Endothelial cell of umbilical vein (primary cell): Measurements from ENCODE around the gene HSPB3. TPM values are rescaled to one million over a fixed set of nuclear protein-coding genes. Genes with fewer than 3 reads are reported as not detected.

Source experiments
- BruUV-seq: library from RNA; stranded (reverse); fragments of 400-500 nt; replicated peaks from 2 replicates; lab custom pipeline; 2021; lab: Mats Ljungman, UMichigan
- CTCF ChIA-PET: fragments of 300-600, 350-600 bp; sonication (Branson Sonifier 250); formaldehyde crosslinking; loops from one replicate; lab custom pipeline; 2021; ENCODE audit warnings: antibody characterized with exemption, inconsistent platforms; lab: Charles Lee
- POLR2A ChIA-PET: fragments of 300-600, 350-600 bp; sonication (Branson Sonifier 250); formaldehyde crosslinking; loops from one replicate; lab custom pipeline; 2021; ENCODE audit warnings: antibody characterized with exemption, inconsistent platforms; lab: Charles Lee
- DNase-seq: peaks from one replicate; pipeline ENCODE4 v3.0.0-alpha.2; 2011; ENCODE audit warnings: low read depth, low spot score
- FAIRE-seq: peaks from 2 replicates; lab custom pipeline; 2011; peaks lifted over from hg19 to GRCh38; lab: Jason Lieb, UNC
- H2AFZ ChIP-seq: 2 replicates; pipeline ENCODE4 v1.6.0; 2012; ENCODE audit warnings: low read depth, low read length, control low read depth, inconsistent platforms
- H3K27ac ChIP-seq: 2 replicates; pipeline ENCODE4 v1.5.1; 2011; ENCODE audit warnings: low read depth, mild to moderate bottlenecking, control low read depth, low read length, moderate library complexity; ENCODE audit not compliant: insufficient read depth
- H3K27me3 ChIP-seq, 2 experiments: 2 replicates each; pipeline versions ENCODE4 v1.6.0 to v1.6.1; 2011; ENCODE audit warnings: low read length in 2 of 2, mixed read lengths in 1 of 2; ENCODE audit not compliant: control insufficient read depth in 2 of 2, insufficient read depth in 2 of 2
- H3K36me3 ChIP-seq, 2 experiments: 2 replicates in 1 of 2; 3 replicates in 1 of 2; pipeline ENCODE4 v1.5.1; 2011; ENCODE audit warnings: low read length in 2 of 2, mild to moderate bottlenecking in 1 of 2, moderate library complexity in 1 of 2; ENCODE audit not compliant: control insufficient read depth in 2 of 2, insufficient read depth in 2 of 2; ENCODE audit errors: extremely low read depth in 1 of 2
- H3K4me1 ChIP-seq: 3 replicates; pipeline ENCODE4 v1.5.1; 2011; ENCODE audit warnings: mild to moderate bottlenecking, low read length; ENCODE audit not compliant: control insufficient read depth, insufficient read depth; ENCODE audit errors: extremely low read depth
- H3K4me2 ChIP-seq: 2 replicates; pipeline ENCODE4 v1.6.1; 2011; ENCODE audit warnings: low read length, control low read depth, mixed read lengths; ENCODE audit not compliant: insufficient read depth
- H3K4me3 ChIP-seq, 3 experiments: fragments of 200-600 bp in 1 of 3; sonication (generic), shearing (Covaris generic) in 1 of 3; replicated peaks in 1 of 3; 2 replicates each; pipeline ENCODE4 v1.5.1; 2011 to 2016; ENCODE audit warnings: control low read depth in 3 of 3, low read length in 3 of 3, mild to moderate bottlenecking in 2 of 3, inconsistent platforms in 1 of 3, low read depth in 1 of 3, moderate library complexity in 1 of 3; ENCODE audit not compliant: insufficient read depth in 1 of 3
- H3K79me2 ChIP-seq: 2 replicates; pipeline ENCODE4 v1.6.0; 2012; ENCODE audit warnings: low read length, inconsistent platforms; ENCODE audit not compliant: control insufficient read depth, insufficient read depth
- H3K9ac ChIP-seq: replicated peaks from 2 replicates; pipeline ENCODE3; 2011; ENCODE audit warnings: low read length, control low read depth; ENCODE audit not compliant: insufficient read depth; ENCODE audit errors: extremely low read depth
- H3K9me1 ChIP-seq: replicated peaks from 3 replicates; pipeline ENCODE4 v1.6.0; 2011; ENCODE audit warnings: mild to moderate bottlenecking, low read length; ENCODE audit not compliant: control insufficient read depth, insufficient read depth; ENCODE audit errors: extremely low read depth
- H3K9me3 ChIP-seq: replicated peaks from 2 replicates; pipeline ENCODE4 v1.5.1; 2012; ENCODE audit warnings: low read length, inconsistent platforms; ENCODE audit not compliant: control insufficient read depth, insufficient read depth
- H4K20me1 ChIP-seq: replicated peaks from 2 replicates; pipeline ENCODE3; 2011; ENCODE audit warnings: mild to moderate bottlenecking, low read length; ENCODE audit not compliant: control insufficient read depth, insufficient read depth; ENCODE audit errors: extremely low read depth
- CTCF ChIP-seq, 2 donors: IDR thresholded peaks; 1 replicate in 1 of 2; 2 replicates in 1 of 2; pipeline ENCODE4 v1.5.1; 2011; ENCODE audit warnings: low read length in 2 of 2, mild to moderate bottlenecking in 2 of 2, moderate library complexity in 2 of 2, control low read depth in 1 of 2, inconsistent platforms in 1 of 2, low read depth in 1 of 2; ENCODE audit not compliant: insufficient read depth in 1 of 2; ENCODE audit errors: extremely low read depth in 1 of 2
- EZH2 ChIP-seq: IDR thresholded peaks from 2 replicates; pipeline ENCODE4 v1.6.1; 2012; ENCODE audit warnings: borderline replicate concordance, low read depth, mild to moderate bottlenecking, moderate library complexity, low read length, inconsistent platforms; ENCODE audit not compliant: severe bottlenecking
- FOS ChIP-seq: IDR thresholded peaks from 2 replicates; pipeline ENCODE4 v1.6.1; 2011; ENCODE audit warnings: mild to moderate bottlenecking, low read length, moderate library complexity, borderline replicate concordance; ENCODE audit not compliant: insufficient read depth
- GATA2 ChIP-seq: IDR thresholded peaks from 2 replicates; pipeline ENCODE4 v1.7.0; 2011; ENCODE audit warnings: low read depth, mild to moderate bottlenecking, moderate library complexity, mixed read lengths, low read length; ENCODE audit not compliant: insufficient read length, insufficient read depth
- JUN ChIP-seq: IDR thresholded peaks from 2 replicates; pipeline ENCODE4 v1.6.1; 2011; ENCODE audit warnings: borderline replicate concordance, low read depth; ENCODE audit not compliant: insufficient read length, insufficient read depth
- MAX ChIP-seq: IDR thresholded peaks from 2 replicates; pipeline ENCODE4 v1.6.1; 2011; ENCODE audit not compliant: insufficient read depth, insufficient read length
- MYC ChIP-seq: IDR thresholded peaks from one replicate; pipeline ENCODE4 v1.6.1; 2011; ENCODE audit warnings: mild to moderate bottlenecking, low read depth, low read length
- POLR2A ChIP-seq: IDR thresholded peaks from 2 replicates; pipeline ENCODE4 v1.6.1; 2012; ENCODE audit warnings: low read depth, mild to moderate bottlenecking, control low read depth, low read length
- POLR2AphosphoS5 ChIP-seq: IDR thresholded peaks from 2 replicates; pipeline ENCODE4 v1.6.1; 2012; ENCODE audit warnings: low read depth, mild to moderate bottlenecking, control low read depth, low read length, moderate library complexity; ENCODE audit not compliant: insufficient read depth
- dilution Hi-C: fragments of 300-500 bp; cut with MboI; formaldehyde crosslinking; loops from one replicate; pipeline ENCODE4 v1.15.0; 2019; ENCODE audit warnings: low sequenced_read_pairs; ENCODE audit not compliant: extremely low pct_ligation_motif_present
- intact Hi-C: fragments of 100-400 bp; cut with micrococcal nuclease; formaldehyde crosslinking; loops from one replicate; pipeline ENCODE4 v1.10.0; 2022
- polyA plus RNA-seq, 4 experiments: library from polyadenylated mRNA; depleted of rRNA in 3 of 4; stranded (reverse) in 3 of 4; unstranded in 1 of 4; fragments of >200 nt; gene quantifications; 2 replicates each; pipeline versions ENCODE4 v1.2.1 to v1.2.3, GENCODE V29; 2011 to 2012; ENCODE audit warnings: missing spikeins in 1 of 4
- total RNA-seq: library from RNA; stranded (reverse); gene quantifications from 2 replicates; pipeline ENCODE4 v1.2.3, GENCODE V29; 2021

HSPB3 gene
- total and polyA plus RNA-seq, 2 donors (not counting 3 experiments of a cell fraction or from before 2014, with no cell fraction given) = not detected

- POLR2A ChIA-PET = no interaction called here
- FAIRE-seq = no peak
These were observed 39.5 kb upstream of the HSPB3 start for GRCh38 chr5:54415896-54416601.

More at GRCh38 chr5:54415896-54416601, 39.5 kb upstream of the HSPB3 start:
- Histone ChIP-seq H3K9me1 (no peaks in the 10 kb centered on the region), H3K79me2 (no peaks in the 10 kb centered on the region), H3K9me3 (no peaks in the 10 kb centered on the region), H3K27me3 (peaks cover 8 to 12% of the 10 kb centered on the region in 2 experiments), H3K4me3 (no peak overlapping the region), H3K4me1 (no peaks in the 10 kb centered on the region), H3K4me2 (no peak overlapping the region), H3K36me3 (no peaks in the 10 kb centered on the region), H4K20me1 (no peaks in the 10 kb centered on the region), H3K27ac (no peak overlapping the region), H3K9ac (no peak overlapping the region), H2AFZ (no peak overlapping the region)
- DNase-seq = no peak
- CTCF ChIA-PET = interaction anchor here (2.1 kb wide), 1 partner anchor 172 kb away, joined by 11 read pairs; no protein-coding TSS in a partner anchor
- no TSS peak for BruUV-seq
- TF ChIP-seq EZH2 = no peak
- no peak for TF ChIP-seq POLR2AphosphoS5
- TF ChIP-seq MAX = no peak
- no peak for TF ChIP-seq JUN
- no peak for TF ChIP-seq GATA2
- TF ChIP-seq MYC = no peak
- no peak for TF ChIP-seq FOS
- TF ChIP-seq CTCF (IDR thresholded peaks at IDR 0.05; ENCODE audit: extremely low read depth in 1 of 2, insufficient read depth in 1 of 2, low read depth in 1 of 2, low read length in 2 of 2) = no peak
- no peak for TF ChIP-seq POLR2A
- intact Hi-C loops = no loop called here
- dilution Hi-C loops = no loop called here
